ENCODE results near the gene YTHDF1.
"Not testable (repeated sequence)": the region's sequence is repeated elsewhere in the genome, so short reads cannot be mapped to it uniquely, and the experiment has no call there.

Gene YTHDF1

DNA sequence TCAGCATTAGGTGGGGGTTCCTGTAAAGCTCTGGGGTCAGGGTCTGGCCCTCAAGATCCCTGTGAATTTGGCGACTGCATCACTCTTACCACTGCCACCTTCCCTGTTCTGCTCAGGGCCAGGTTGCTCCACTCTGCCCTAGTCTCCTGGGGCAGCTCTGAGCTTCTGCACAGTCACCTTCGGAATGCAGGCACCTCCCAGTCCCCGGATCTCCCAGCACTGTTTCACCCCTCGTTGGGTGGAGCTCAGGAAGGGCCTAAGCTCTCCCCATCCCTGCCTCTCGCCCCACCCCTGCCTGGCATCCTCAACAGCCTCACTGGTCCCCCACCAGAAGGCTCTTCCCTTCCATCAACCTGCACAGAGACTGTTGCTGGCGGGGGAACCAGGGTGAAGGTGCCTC lies 46.2 kb downstream of the YTHDF1 start:
- DNase-seq (ENCODE audit: low spot score): no peak

DNA sequence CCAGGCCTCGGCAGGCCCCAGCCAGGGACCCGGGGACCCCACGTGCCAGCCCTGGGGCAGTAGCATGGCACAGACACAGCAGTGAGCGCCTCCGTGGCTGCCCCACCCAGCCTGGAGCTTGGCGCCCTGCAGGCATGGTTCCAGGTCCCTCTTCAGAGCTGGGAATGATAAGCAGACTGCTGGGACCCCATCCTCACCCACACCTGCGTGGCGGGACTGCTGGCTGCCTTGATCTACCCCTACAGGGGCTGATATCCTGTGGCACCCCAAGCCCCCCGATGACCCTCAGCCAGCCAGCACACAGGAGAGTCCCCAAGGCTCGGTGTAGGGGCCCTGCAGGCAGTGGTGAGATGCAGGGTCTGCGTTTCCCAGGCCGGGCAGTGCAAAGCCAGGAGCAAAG lies 47.1 kb downstream of the YTHDF1 start:
- DNase-seq (ENCODE audit: low spot score): no peak

GRCh38 chr20:63167918-63168520 lies 47.9 kb downstream of the YTHDF1 start:
- no peak for DNase-seq (ENCODE audit: low spot score)

GRCh38 chr20:63167026-63167917 lies 48.7 kb downstream of the YTHDF1 start:
- DNase-seq (ENCODE audit: low spot score): no peak

- no peak for DNase-seq (ENCODE audit: low spot score)
These were observed 49.5 kb downstream of the YTHDF1 start for GRCh38 chr20:63166193-63167020.

DNA sequence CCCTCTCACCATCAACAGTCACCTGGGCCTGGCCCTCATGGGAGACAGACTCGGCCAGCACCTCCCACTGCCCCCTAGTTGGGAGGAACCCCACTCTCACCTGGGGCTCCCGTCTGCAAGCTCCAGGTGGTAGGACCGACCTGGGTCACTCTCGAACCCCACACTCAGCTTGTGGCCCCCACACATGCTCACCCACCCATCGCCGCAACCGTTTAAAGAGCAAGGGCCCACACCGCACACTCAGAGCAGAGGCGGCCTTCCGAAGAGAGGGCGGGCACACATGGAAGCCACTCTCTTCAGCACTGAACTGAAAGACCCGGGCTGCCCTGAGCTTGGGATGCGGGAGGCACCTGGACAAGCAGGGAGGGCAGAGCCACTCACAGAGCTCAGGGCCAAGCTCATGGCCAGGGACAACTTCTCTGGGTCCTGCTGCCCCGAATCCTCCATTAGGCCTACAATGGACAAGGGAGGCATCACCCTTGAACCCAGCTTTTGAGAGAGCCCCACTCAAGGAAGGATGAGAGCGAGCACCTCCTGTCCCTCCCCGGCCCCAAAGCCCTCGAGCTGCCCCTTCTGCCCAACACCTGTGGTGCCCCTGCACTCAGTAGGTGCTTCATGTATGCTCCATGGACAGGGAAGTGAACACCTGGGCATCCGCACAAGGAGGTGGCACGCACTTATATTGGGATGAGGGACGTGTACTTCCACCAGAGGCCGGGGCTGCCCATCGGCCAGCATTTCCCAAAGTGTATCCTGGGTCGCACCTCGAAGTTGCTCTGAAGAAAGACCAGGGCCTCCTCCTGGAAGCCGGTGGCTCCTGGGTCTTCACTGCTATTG lies 50.4 kb downstream of the YTHDF1 start:
- no peak for DNase-seq (ENCODE audit: low spot score)

DNA sequence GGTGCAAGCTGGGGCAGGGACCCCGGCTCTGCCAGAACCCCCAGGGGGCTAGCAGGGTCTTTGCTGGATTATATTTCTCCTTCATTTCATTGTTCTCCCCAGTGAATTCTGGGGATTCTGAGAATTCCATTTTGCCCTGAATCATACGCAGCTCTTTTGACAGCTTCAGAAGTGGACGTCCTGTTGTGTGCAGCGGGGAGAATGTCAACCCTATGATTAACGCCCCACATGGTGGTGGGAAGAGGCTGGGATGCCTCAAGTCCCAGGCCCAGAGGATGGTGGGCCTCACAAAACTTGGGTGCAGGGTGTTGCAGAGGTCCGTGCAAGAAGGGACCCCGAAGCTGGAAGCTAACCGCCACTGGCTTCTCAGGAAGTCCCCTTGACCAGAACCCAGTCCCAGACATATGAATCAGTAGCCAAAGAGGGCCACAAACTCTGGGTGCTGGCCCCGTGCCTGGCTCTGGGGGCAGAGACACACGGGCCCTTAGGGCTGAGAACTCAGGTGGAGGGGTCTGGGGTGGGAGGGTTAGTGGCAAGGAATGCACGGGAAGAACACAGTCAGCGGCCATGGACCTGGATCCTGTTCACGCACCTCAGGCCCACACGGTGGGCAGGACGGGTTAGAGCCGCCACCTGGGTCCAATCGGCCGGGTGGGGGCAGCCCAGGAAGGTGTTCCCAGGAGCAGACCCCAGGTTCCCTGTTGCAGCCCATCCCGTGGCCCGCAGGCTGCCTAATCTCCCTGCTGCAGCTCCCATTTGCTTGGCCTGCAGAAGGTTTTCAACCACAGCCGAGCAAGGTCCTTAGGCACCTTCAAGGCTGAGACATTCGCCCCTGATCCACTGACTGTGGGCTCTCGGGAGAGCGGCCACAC lies 51.2 kb downstream of the YTHDF1 start:
- DNase-seq (ENCODE audit: low spot score): no peak

GRCh38 chr20:63163596-63164483 lies 52.1 kb downstream of the YTHDF1 start:
- DNase-seq (ENCODE audit: low spot score): no peak

GRCh38 chr20:63163171-63163570 lies 52.8 kb downstream of the YTHDF1 start:
- DNase-seq (ENCODE audit: low spot score): no peak

DNA sequence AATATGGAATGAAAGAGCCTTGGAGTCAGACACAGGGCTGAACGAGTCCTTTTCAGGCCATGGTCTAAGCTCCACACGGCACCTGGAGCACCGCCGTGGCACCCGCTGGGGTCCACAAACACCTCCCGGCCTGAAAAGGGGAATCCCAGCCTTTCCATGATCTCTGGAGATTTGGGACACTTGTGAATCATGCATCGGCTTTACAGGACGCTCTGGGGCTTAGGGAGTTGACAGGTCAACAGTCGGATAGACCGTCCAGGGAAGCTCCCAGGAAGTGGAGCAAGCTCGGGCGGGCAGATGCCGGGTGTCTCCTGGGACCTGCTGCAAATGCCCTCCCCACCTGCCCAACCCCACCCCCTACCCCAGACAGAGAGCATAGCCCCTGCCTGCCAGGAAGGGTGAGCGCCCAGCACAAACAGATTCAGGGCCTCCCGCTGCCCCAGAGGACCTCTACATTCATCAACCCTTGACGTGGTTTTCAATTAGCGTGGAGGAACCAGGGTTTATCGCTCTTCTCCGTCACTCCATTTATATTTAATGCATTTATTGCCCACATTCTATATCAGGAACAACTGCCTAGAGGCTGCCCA lies 53.6 kb downstream of the YTHDF1 start:
- no peak for DNase-seq (ENCODE audit: low spot score)

GRCh38 chr20:63161176-63161651 lies 54.7 kb downstream of the YTHDF1 start:
- DNase-seq (ENCODE audit: low spot score): no peak

GRCh38 chr20:63160641-63161175 lies 55.2 kb downstream of the YTHDF1 start:
- DNase-seq (ENCODE audit: low spot score): no peak

DNA sequence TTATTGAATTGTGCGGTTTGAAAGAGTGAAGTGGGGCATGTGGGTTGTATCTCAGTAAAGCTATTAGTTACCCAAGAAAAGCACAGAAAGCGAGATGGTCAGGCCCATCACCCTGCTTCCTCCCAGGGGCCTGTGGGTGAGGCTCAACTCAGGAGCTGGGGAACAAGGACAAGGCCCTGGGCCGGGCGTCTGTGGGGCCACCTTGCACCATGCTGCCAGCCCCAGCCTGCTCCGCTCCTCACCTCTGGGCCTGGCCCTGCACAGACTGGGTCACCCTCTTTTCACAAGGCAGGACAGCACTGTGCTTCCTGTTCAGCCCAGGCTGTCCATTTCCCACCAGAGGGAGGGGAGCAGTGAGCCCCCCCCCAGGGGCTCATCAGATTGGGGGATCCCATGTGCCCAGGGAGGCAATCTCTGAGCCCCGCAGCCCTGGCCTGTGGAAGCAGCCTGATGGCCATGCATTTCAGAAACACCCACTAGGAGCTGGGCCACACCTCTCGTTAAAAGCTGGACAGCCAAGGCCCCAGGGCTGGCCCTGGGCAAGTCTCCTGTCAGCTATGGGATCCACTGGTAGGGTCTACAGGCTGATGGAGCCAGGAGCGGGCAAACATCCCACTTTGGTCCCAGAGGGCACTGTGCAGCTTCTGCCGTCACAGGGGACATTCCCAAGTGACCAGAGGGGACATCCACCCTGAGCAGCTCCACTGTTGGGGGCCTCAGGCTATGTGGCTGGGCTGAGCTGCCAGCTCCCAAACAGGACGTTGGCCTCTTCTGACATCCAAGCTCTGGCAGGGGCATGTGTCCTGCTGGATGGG lies 55.9 kb downstream of the YTHDF1 start:
- no peak for DNase-seq (ENCODE audit: low spot score)

GRCh38 chr20:63159251-63159650 lies 56.7 kb downstream of the YTHDF1 start:
- DNase-seq (ENCODE audit: low spot score): not testable (repeated sequence)

GRCh38 chr20:63158845-63159244 lies 57.1 kb downstream of the YTHDF1 start:
- no peak for DNase-seq (ENCODE audit: low spot score)

DNA sequence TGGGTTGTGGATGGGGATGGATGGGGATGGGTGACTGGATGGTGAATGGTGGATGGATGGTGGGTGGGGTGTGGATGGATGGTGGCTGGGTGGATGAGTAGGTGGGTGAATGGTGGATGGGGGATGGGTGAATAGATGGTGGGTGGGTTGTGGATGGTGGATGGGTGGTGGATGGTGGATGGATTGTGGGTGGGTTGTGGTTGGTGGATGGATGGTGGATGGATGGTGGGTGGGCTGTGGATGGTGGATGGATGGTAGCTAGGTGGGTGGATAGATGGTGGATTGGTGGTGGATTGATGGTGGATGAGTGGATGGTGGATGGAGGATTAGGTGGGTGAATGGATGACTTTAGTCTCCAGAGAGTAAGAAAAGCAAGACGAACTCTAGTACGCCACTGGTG lies 57.6 kb downstream of the YTHDF1 start:
- DNase-seq (ENCODE audit: low spot score): no peak

GRCh38 chr20:63157431-63157830 lies 58.5 kb downstream of the YTHDF1 start:
- not testable (repeated sequence) for DNase-seq (ENCODE audit: low spot score)

DNA sequence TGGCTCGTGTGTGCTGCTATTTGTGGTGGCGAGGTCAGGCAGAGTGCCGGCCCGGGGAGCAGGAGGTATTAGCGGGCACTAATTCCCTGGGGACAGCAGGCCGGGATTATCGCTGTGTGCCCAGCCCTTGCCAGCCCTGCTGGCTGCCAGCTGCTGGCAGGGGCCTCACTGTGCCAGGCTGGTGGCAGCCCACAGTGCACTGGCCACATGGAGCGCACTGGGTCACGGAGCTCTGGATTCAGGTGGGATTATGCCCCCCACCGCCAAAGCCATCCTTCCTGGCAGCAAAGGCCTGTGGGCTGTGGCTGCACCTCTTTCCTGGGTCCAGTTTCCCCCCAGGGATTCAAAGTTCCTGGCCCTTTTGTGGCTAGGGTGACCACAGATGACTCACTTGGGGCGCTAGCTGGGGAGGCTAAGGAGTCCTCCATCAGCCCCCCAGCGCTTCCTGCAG lies 59.7 kb downstream of the YTHDF1 start:
- DNase-seq (ENCODE audit: low spot score): no peak

All from LoVo (cell line).